IMR-90 (cell line): ENCODE results near the gene CNTN5. TPM values are rescaled to one million over a fixed set of nuclear protein-coding genes. Genes with fewer than 3 reads are reported as not detected.

Experiments
- ATAC-seq: fragments of 200-7000 bp; cut with Tn5 transposase; 2 replicates; pipeline ENCODE4 v1.9.1; 2020; ENCODE audit warnings: low read depth, mild to moderate bottlenecking, moderate library complexity
- BruUV-seq: library from RNA; stranded (reverse); fragments of 400-500 nt; replicated peaks from 2 replicates; lab custom pipeline; 2021; lab: Mats Ljungman, UMichigan
- CTCF ChIA-PET: fragments of 300-600 bp; formaldehyde crosslinking; extraction: SDS; loops from one replicate; lab custom pipeline; 2021; ENCODE audit warnings: antibody characterized with exemption; lab: Yijun Ruan, JAX
- POLR2A ChIA-PET: fragments of 300-600 bp; sonication (Branson Sonifier 250); formaldehyde crosslinking; loops from one replicate; lab custom pipeline; 2022; ENCODE audit warnings: antibody characterized with exemption; ENCODE audit not compliant: unreplicated experiment; lab: Charles Lee
- DNase-seq: peaks from one replicate; pipeline ENCODE4 v3.0.0; 2013
- H2AFZ ChIP-seq: replicated peaks from 2 replicates; pipeline ENCODE3; 2013; ENCODE audit warnings: low read length, mild to moderate bottlenecking; ENCODE audit not compliant: poor library complexity
- H2AK5ac ChIP-seq: 2 replicates; pipeline ENCODE4 v1.6.1; 2013; ENCODE audit warnings: low read depth, low read length, inconsistent platforms
- H2AK9ac ChIP-seq: replicated peaks from 2 replicates; pipeline ENCODE3; 2013; ENCODE audit warnings: mild to moderate bottlenecking, low read depth, low read length, moderate library complexity; ENCODE audit not compliant: poor library complexity
- H2BK120ac ChIP-seq: 2 replicates; pipeline ENCODE4 v1.6.1; 2013; ENCODE audit warnings: low read depth, low read length, inconsistent platforms
- H2BK15ac ChIP-seq: 3 replicates; pipeline ENCODE4 v1.6.1; 2013; ENCODE audit warnings: low read depth, low read length, inconsistent platforms
- H2BK20ac ChIP-seq: 2 replicates; pipeline ENCODE4 v1.6.1; 2013; ENCODE audit warnings: low read depth, mild to moderate bottlenecking, inconsistent platforms, low read length, moderate library complexity
- H2BK5ac ChIP-seq: 2 replicates; pipeline ENCODE4 v1.6.1; 2013; ENCODE audit warnings: mild to moderate bottlenecking, low read depth, low read length, inconsistent platforms; ENCODE audit not compliant: poor library complexity, severe bottlenecking
- H3K14ac ChIP-seq: replicated peaks from 2 replicates; pipeline ENCODE4 v1.6.1; 2013; ENCODE audit warnings: low read depth, low read length, inconsistent platforms
- H3K18ac ChIP-seq: 2 replicates; pipeline ENCODE4 v1.6.1; 2013; ENCODE audit warnings: low read depth, low read length, control low read depth
- H3K23ac ChIP-seq: 2 replicates; pipeline ENCODE4 v1.6.1; 2013; ENCODE audit warnings: low read depth, low read length, inconsistent platforms
- H3K27ac ChIP-seq: 2 replicates; pipeline ENCODE4 v1.5.1; 2013; ENCODE audit warnings: mild to moderate bottlenecking, control low read depth, low read length; ENCODE audit not compliant: insufficient read depth
- H3K27me3 ChIP-seq: 2 replicates; pipeline ENCODE4 v1.6.1; 2013; ENCODE audit warnings: low read length; ENCODE audit not compliant: control insufficient read depth, insufficient read depth
- H3K36me3 ChIP-seq: 2 replicates; pipeline ENCODE4 v1.6.1; 2013; ENCODE audit warnings: low read length, mixed read lengths; ENCODE audit not compliant: control insufficient read depth, insufficient read depth
- H3K4ac ChIP-seq: 2 replicates; pipeline ENCODE4 v1.6.1; 2013; ENCODE audit warnings: low read depth, low read length, inconsistent platforms
- H3K4me1 ChIP-seq: 2 replicates; pipeline ENCODE4 v1.6.1; 2013; ENCODE audit warnings: low read length, mixed read lengths; ENCODE audit not compliant: control insufficient read depth, insufficient read depth
- H3K4me2 ChIP-seq: 2 replicates; pipeline ENCODE4 v1.6.1; 2013; ENCODE audit warnings: low read depth, mild to moderate bottlenecking, control low read depth, low read length, moderate library complexity
- H3K4me3 ChIP-seq: 2 replicates; pipeline ENCODE4 v1.5.1; 2013; ENCODE audit warnings: low read depth, mild to moderate bottlenecking, control low read depth, low read length, moderate library complexity; ENCODE audit not compliant: insufficient read depth
- H3K56ac ChIP-seq: 2 replicates; pipeline ENCODE4 v1.6.1; 2013; ENCODE audit warnings: low read length, inconsistent platforms; ENCODE audit not compliant: insufficient read depth; ENCODE audit errors: extremely low read depth
- H3K79me1 ChIP-seq, 2 experiments: 2 replicates each; pipeline ENCODE4 v1.6.1; 2013; ENCODE audit warnings: low read length in 2 of 2, inconsistent platforms in 1 of 2, low read depth in 1 of 2
- H3K9ac ChIP-seq: 2 replicates; pipeline ENCODE4 v1.6.1; 2013; ENCODE audit warnings: low read depth, low read length, control low read depth
- H3K9me1 ChIP-seq: 2 replicates; pipeline ENCODE4 v1.6.1; 2013; ENCODE audit warnings: low read length, inconsistent platforms; ENCODE audit not compliant: insufficient read depth
- H3K9me3 ChIP-seq: 2 replicates; pipeline ENCODE4 v1.6.1; 2013; ENCODE audit warnings: low read length; ENCODE audit not compliant: control insufficient read depth, insufficient read depth
- H4K20me1 ChIP-seq: 2 replicates; pipeline ENCODE4 v1.6.1; 2013; ENCODE audit warnings: low read length, inconsistent platforms; ENCODE audit not compliant: insufficient read depth
- H4K5ac ChIP-seq: 2 replicates; pipeline ENCODE4 v1.6.1; 2013; ENCODE audit warnings: mild to moderate bottlenecking, low read depth, low read length, control low read depth
- H4K8ac ChIP-seq, 2 experiments: 2 replicates each; pipeline ENCODE4 v1.6.1; 2013; ENCODE audit warnings: low read depth in 2 of 2, low read length in 2 of 2, control low read depth in 1 of 2, inconsistent platforms in 1 of 2
- H4K91ac ChIP-seq: 2 replicates; pipeline ENCODE4 v1.6.1; 2013; ENCODE audit warnings: low read depth, low read length, inconsistent platforms; ENCODE audit not compliant: insufficient read depth
- MXI1 ChIP-seq: IDR thresholded peaks from 2 replicates; pipeline ENCODE4 v1.6.1; 2012; ENCODE audit warnings: low read depth, mild to moderate bottlenecking, low read length, moderate library complexity, borderline replicate concordance
- WGBS, 2 experiments: methylation state at CpG; one replicate each; pipeline versions ENCODE4 v1.1.5 to v1.1.7; 2013; ENCODE audit warnings: missing lambda C conversion rate in 2 of 2; ENCODE audit not compliant: insufficient read length in 1 of 2; ENCODE audit errors: extremely low coverage in 2 of 2; 5-methylcytosine and 5-hydroxymethylcytosine counted together
- dilution Hi-C: fragments of 300-500 bp; cut with HindIII; formaldehyde crosslinking; loops from one replicate; pipeline ENCODE4 v1.14.3; 2018; ENCODE audit warnings: low sequenced_read_pairs; ENCODE audit not compliant: unreplicated experiment
- in situ Hi-C: fragments of 300-500 bp; cut with MboI; formaldehyde crosslinking; loops from 3 replicates; pipeline ENCODE4 v1.14.3; 2019; ENCODE audit warnings: low sequenced_read_pairs, inconsistent platforms, mixed read lengths
- intact Hi-C: fragments of 100-400 bp; cut with micrococcal nuclease; formaldehyde crosslinking; loops from 2 replicates; pipeline ENCODE4 v1.10.0; 2022
- polyA plus RNA-seq, 3 experiments: library from polyadenylated mRNA; depleted of rRNA; stranded (reverse); fragments of >200 nt; gene quantifications; 2 replicates each; pipeline ENCODE4 v1.2.3, GENCODE V29; 2012; ENCODE audit warnings: low replicate concordance in 1 of 3
- total RNA-seq: library from RNA; depleted of rRNA; stranded (reverse); fragments of >200 nt; gene quantifications from 2 replicates; pipeline ENCODE4 v1.2.3, GENCODE V29; 2012
- TF ChIP-seq, protein P1 (sequence below): fragments of 150-350 bp; IDR thresholded peaks from 2 replicates; pipeline ENCODE4 v1.6.1; 2017; ENCODE audit warnings: mild to moderate bottlenecking, antibody characterized with exemption, low read length, low read depth

CNTN5 gene
- total and polyA plus RNA-seq, 2 of the 4 experiments (the other 2 are of a cell fraction) = not detected

DNA sequence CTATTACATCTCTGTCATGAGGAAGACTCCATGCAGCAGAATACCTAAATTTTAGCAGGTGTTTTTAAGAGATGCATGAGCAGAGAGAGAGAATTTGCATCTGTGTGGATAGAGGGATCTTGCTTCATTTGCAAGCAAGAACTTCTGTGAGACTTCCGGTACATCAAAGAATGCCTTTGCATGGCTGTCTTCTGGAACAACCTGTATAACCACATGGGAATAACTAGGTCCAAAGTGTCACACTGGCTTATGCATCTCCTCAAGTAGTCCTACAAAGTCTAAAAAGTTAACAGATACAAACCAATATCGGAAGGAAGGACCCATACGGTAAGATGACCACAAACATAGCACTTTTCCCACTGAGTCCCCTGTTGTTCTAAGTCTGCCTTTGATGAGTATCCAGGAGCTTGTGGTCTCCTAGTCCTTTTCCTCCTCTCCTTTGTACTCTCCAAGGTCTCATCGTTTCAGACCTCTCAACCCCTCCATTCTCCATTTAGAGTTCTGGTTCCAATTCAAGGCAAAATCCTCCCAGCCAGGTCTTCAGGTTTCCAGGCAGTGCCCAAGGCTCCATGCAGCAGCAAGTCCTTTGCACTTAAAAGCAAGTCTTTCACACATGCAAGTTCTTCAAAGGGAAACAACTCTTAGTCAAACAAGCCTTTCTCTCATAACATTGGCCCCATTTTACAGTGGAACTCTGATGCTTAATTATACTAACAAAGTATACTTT is 1084.7 kb downstream of the CNTN5 start:
- Histone ChIP-seq H3K56ac (no peak overlapping the region), H2AK5ac (no peak overlapping the region), H2BK120ac (no peak overlapping the region), H3K18ac (no peak overlapping the region), H3K4ac (no peak overlapping the region), H3K36me3 (no peaks in the 10 kb centered on the region), H3K9me3 (no peaks in the 10 kb centered on the region; the same call in 1 of the 2 replicates), H4K20me1 (no peaks in the 10 kb centered on the region), H3K9me1 (no peaks in the 10 kb centered on the region), H3K9ac (no peak overlapping the region), H2AK9ac (no peak overlapping the region), H2BK20ac (no peak overlapping the region), H4K5ac (no peak overlapping the region), H4K8ac (no peak overlapping the region), H3K4me3 (no peak overlapping the region), H3K4me1 (no peaks in the 10 kb centered on the region), H2AFZ (no peak overlapping the region), H4K91ac (no peak overlapping the region), H2BK15ac (no peak overlapping the region), H2BK5ac (no peak overlapping the region), H3K79me1 (no peaks in the 10 kb centered on the region), H3K27ac (no peak overlapping the region), H3K14ac (no peak overlapping the region), H3K23ac (no peak overlapping the region), H3K27me3 (no peaks in the 10 kb centered on the region), H3K4me2 (no peak overlapping the region)
- TF ChIP-seq, protein P1, sequence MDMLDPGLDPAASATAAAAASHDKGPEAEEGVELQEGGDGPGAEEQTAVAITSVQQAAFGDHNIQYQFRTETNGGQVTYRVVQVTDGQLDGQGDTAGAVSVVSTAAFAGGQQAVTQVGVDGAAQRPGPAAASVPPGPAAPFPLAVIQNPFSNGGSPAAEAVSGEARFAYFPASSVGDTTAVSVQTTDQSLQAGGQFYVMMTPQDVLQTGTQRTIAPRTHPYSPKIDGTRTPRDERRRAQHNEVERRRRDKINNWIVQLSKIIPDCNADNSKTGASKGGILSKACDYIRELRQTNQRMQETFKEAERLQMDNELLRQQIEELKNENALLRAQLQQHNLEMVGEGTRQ = no peak
- TF ChIP-seq MXI1 = no peak
- ChIA-PET CTCF (interaction anchor here (0.6 kb wide), 1 partner anchor 38 kb away, joined by 3 read pairs; no protein-coding TSS in a partner anchor), POLR2A (no interaction called here)
- BruUV-seq = no TSS peak
- 0% methylated on average over 1 of the region's 4 CpGs; no CpG with 5 or more reads in 1 of the 2 experiments for WGBS, 2 experiments
- in situ Hi-C loops (no loop called here), dilution Hi-C loops (no loop called here), intact Hi-C loops (no loop called here)
- DNase-seq = no peak
- ATAC-seq = no peak
